Vagina (tissue), 2 donors: ENCODE results near the gene ZC3H15. TPM values are rescaled to one million over a fixed set of nuclear protein-coding genes. Genes with fewer than 3 reads are reported as not detected.
"Not testable (repeated sequence)": the region's sequence is repeated elsewhere in the genome, so short reads cannot be mapped to it uniquely, and the experiment has no call there.

ENCODE experiments used
- DNase-seq, 2 donors: peaks; one replicate each; pipeline ENCODE4 v3.0.0-alpha.2; 2017; ENCODE audit errors: extremely low spot score in 2 of 2
- H3K27ac ChIP-seq: fragments of 200-600 bp; sonication (generic); one replicate; pipeline ENCODE4 v1.5.1; 2019
- H3K27me3 ChIP-seq: fragments of 200-600 bp; sonication (generic); one replicate; pipeline ENCODE4 v1.5.1; 2019
- H3K36me3 ChIP-seq, 2 donors: fragments of 200-600 bp; sonication (generic); one replicate each; pipeline ENCODE4 v1.5.1; 2017 to 2019
- H3K4me1 ChIP-seq: fragments of 200-600 bp; sonication (generic); one replicate; pipeline ENCODE4 v1.5.1; 2019
- H3K4me3 ChIP-seq, 2 donors: fragments of 200-600 bp; sonication (generic); 1 replicate in 1 of 2; 2 replicates in 1 of 2; pipeline ENCODE4 v1.5.1; 2016 to 2019
- H3K9me3 ChIP-seq: fragments of 200-600 bp; sonication (generic); one replicate; pipeline ENCODE4 v1.5.1; 2019
- CTCF ChIP-seq, 3 experiments: fragments of 450-650 bp in 2 of 3; fragments of 200-600 bp in 1 of 3; sonication (generic) in 1 of 3; IDR thresholded peaks; one replicate each; pipeline ENCODE4 v1.5.1; 2017 to 2019; ENCODE audit warnings: antibody characterized with exemption in 3 of 3, mild to moderate bottlenecking in 2 of 3, moderate library complexity in 2 of 3
- POLR2A ChIP-seq, 2 donors: fragments of 450-650 bp; IDR thresholded peaks; one replicate each; pipeline ENCODE4 v1.6.1; 2017; ENCODE audit warnings: antibody characterized with exemption in 2 of 2, mild to moderate bottlenecking in 2 of 2, moderate library complexity in 2 of 2
- POLR2AphosphoS5 ChIP-seq, 2 donors: sonication (generic); formaldehyde crosslinking; IDR thresholded peaks; one replicate each; pipeline ENCODE4 v1.9.0; 2017; ENCODE audit warnings: antibody characterized with exemption in 2 of 2, mild to moderate bottlenecking in 2 of 2, low read depth in 1 of 2; ENCODE audit not compliant: insufficient read depth in 1 of 2
- intact Hi-C: fragments of 100-400 bp; cut with DNase I; formaldehyde crosslinking; loops from one replicate; pipeline ENCODE4 v1.15.1; 2023
- total RNA-seq: library from RNA; depleted of rRNA; stranded (reverse); fragments of >200 nt; gene quantifications from one replicate; pipeline ENCODE4 v1.2.3, GENCODE V29; 2016

Gene ZC3H15
- total RNA-seq, 1 donor from 2014 or later = 59.9 TPM

DNA sequence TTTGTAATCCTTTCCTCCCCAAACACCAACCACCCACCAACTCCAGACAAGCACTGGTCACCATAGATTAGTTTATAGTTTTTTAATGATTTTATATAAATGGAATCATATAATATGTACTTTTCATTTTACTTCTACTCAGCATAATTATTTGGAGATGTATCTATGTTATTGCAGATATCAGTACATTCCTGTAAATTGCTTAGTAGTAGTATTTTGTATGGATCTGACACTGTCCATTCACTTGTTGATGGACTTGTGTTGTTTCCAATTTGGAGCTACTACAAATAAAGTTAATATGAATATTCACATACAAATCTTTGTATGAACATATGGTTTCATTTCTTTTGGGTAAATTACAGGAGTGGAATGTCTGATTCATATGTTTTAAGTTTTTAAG, 31.0 kb downstream of the ZC3H15 start:
- Histone ChIP-seq H3K27ac (no peak overlapping the region), H3K9me3 (no peaks in the 10 kb centered on the region), H3K27me3 (no peaks in the 10 kb centered on the region)

DNA sequence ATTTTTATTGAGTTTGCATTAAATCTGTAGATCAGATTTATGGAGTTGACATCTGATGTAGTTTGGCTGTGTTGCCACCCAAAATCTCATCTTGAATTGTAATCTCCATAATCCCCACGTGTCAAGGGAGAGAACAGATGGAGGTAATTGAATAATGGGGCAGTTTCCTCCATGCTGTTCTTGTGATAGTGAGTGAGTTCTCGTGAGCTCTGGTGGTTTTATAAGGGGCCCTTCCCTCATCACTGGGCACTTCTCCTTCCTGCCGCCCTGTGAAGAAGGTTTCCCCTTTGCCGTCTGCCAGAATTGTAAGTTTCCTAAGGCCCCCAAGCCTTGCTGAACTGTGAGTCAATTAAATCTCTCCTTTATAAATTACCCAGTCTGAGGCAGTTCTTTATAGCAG, 32.2 kb downstream of the ZC3H15 start:
- intact Hi-C loops = no loop called here
- DNase-seq = no peak
- H3K27ac ChIP-seq = no peak overlapping the region
- no peaks in the 10 kb centered on the region for H3K9me3 ChIP-seq
- no peak overlapping the region for H3K4me3 ChIP-seq
- H3K36me3 ChIP-seq = peaks cover 0 to 12% of the 10 kb centered on the region in 2 donors
- peaks cover 6% of the 10 kb centered on the region for H3K4me1 ChIP-seq
- H3K27me3 ChIP-seq = no peaks in the 10 kb centered on the region
- TF ChIP-seq POLR2AphosphoS5 (IDR thresholded peaks at IDR 0.05; ENCODE audit: insufficient read depth in 1 of 2, low read depth in 1 of 2) (no peak), CTCF (IDR thresholded peaks at IDR 0.05) (no peak), POLR2A (IDR thresholded peaks at IDR 0.05) (no peak)

More for the DNA sequence above, 31.0 kb downstream of the ZC3H15 start:
- no peak overlapping the region for H3K4me3 ChIP-seq
- intact Hi-C loops = no loop called here
- H3K36me3 ChIP-seq = peaks cover 0 to 13% of the 10 kb centered on the region in 2 donors
- peaks cover 6% of the 10 kb centered on the region for H3K4me1 ChIP-seq
- no peak for TF ChIP-seq CTCF (IDR thresholded peaks at IDR 0.05)
- no peak for DNase-seq

DNA sequence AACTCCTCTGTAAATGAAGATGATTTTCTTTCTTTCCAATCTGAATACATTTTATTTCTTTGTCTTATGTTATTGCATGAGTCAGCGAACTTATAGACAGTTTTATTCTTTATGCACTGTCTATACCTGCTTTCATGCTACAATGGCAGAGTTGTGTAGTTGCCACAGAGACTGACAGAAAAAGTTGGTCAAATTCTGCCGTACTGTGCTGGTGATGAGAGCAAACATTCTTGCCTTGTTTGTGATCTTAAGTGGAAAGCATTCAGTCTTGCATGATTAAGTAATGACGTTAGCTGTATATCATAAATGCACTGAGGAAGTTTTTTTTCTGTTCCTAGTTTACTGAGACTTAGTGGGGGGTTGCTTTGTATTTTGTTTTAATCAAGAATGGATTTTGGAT, 32.9 kb downstream of the ZC3H15 start:
- Histone ChIP-seq H3K36me3 (peaks cover 0 to 12% of the 10 kb centered on the region in 2 donors), H3K4me1 (peaks cover 6% of the 10 kb centered on the region), H3K9me3 (no peaks in the 10 kb centered on the region), H3K4me3 (no peak overlapping the region), H3K27me3 (no peaks in the 10 kb centered on the region), H3K27ac (no peak overlapping the region)
- TF ChIP-seq POLR2A (IDR thresholded peaks at IDR 0.05) (no peak), CTCF (IDR thresholded peaks at IDR 0.05) (no peak), POLR2AphosphoS5 (IDR thresholded peaks at IDR 0.05; ENCODE audit: insufficient read depth in 1 of 2, low read depth in 1 of 2) (no peak)
- intact Hi-C loops = no loop called here
- DNase-seq = no peak

DNA sequence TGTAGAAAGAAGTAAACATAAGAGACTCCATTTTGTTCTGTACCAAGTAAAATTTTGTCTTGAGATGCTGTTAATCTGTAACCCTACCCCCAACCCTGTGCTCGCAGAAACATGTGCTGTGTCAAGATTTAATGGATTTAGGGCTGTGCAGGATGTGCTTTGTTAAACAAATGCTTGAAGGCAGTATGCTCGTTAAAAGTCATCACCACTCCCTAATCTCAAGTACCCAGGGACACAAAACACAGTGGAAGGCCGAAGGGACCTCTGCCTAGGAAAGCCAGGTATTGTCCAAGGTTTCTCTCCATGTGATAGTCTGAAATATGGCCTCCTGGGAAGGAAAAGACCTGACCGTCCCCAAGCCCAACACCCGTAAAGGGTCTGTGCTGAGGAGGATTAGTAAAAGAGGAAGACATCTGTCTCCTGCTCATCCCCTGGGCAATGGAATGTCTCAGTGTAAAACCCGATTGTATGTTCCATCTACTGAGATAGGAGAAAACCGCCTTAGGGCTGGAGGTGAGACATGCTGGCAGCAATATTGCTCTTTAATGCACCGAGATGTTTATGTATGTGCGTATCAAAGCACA, 35.6 kb downstream of the ZC3H15 start:
- H3K4me3 ChIP-seq, H3K27ac ChIP-seq, intact Hi-C loops, H3K9me3 ChIP-seq, DNase-seq, H3K27me3 ChIP-seq, H3K4me1 ChIP-seq: not testable (repeated sequence)
- H3K36me3 ChIP-seq = peaks cover 0 to 12% of the 10 kb centered on the region in 2 donors

DNA sequence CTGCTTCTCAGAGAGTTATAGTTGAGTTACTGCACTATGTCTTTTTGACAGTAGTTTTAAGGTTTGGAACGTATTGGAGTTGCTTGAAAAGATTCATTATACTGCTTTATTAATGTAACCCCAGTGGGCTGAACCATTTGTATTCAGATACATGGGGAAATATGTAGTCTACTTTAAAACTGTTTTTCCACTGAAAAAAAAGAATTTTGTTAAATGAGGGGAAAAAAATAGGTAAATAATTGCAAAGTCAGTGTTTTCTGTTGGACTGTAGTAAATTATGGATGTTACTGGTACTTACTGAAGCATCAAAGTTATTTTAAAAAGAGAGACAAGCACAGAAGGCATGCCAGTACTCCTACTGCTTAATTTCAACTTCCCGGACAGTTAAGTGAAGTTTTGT, 36.4 kb downstream of the ZC3H15 start:
- intact Hi-C loops = no loop called here
- H3K27me3 ChIP-seq = no peaks in the 10 kb centered on the region
- no peak overlapping the region for H3K27ac ChIP-seq
- H3K36me3 ChIP-seq = peaks cover 0 to 9% of the 10 kb centered on the region in 2 donors
- no peaks in the 10 kb centered on the region for H3K9me3 ChIP-seq
- no peak overlapping the region for H3K4me3 ChIP-seq
- peaks cover 6% of the 10 kb centered on the region for H3K4me1 ChIP-seq
- TF ChIP-seq POLR2AphosphoS5 (IDR thresholded peaks at IDR 0.05; ENCODE audit: insufficient read depth in 1 of 2, low read depth in 1 of 2) (no peak), POLR2A (IDR thresholded peaks at IDR 0.05) (no peak), CTCF (IDR thresholded peaks at IDR 0.05) (no peak)
- no peak for DNase-seq
